Measurements from ENCODE around the gene MBOAT2.

MBOAT2 gene

DNA sequence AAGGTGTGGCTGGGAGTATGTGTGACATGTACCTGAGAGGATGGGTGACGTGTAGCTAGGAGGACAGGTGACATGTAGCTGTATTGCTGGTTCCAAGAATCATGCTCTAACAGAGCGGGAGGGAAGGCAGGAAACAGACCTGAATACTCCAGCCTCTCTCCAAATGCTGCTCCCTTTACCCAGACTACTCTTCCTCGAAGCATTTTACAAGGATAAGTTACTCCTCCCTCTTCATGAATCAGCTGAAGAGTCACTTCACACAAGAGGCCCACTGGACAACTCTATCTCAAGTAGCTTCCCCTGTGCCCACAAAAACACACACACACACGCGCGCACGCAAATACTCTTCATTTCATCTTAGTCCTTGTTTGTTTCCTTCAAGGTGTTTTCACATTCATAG, 113.5 kb downstream of the MBOAT2 start:
- no peak for DNase-seq

DNA sequence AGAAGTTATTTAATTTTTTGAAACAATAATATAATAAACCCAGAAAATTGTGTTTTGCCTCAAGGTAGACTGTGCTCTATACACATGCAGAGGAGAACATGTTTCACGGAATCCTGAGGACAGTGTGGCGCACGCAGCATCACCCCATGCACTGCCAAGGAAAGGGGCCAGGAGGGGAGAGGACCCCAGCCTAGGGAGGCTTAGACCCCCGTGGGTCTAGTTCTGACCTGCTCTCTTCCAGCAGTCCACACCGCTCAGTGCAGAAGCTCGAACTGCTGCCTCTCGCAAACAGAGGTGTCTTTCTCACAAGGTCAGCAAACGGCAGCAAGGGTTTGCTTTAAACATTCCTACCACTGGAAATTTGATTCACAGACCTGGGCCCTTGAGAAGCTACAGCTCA, 114.5 kb downstream of the MBOAT2 start:
- no peak for DNase-seq

DNA sequence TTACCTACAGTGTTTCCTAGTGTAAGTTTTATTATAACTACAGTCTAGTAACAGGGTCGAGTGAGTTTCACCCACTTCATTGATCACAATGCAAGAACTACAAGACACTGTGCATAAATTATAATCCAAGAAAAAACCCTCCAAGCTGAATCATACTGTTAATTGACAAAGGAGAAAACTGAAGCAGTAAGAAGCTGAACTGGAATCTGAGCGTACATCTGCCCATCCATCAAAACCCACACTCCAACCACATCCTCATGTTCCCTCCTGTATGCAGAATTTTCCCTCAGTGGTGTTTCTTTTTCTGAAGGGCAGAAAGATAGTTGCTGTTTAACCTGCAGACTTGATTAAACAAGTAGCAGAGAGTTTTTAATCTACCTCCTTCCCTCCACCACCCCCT, 116.6 kb downstream of the MBOAT2 start:
- no peak for DNase-seq

DNA sequence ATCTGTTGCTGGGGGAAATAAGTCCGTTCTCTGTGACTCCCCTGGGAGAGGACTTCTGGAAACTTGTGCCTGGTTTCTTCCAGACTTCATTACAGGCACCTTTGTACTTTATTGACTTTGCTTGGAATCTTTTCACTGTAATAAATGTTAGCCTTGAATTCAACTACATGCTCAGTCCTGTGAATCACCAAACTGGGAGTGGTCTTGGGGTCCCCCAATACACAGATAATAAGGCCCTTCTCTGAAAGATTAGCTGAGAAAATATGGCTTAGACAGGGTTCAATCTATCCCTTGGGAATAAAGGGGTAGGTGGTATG, 117.3 kb downstream of the MBOAT2 start:
- no peak for DNase-seq

DNA sequence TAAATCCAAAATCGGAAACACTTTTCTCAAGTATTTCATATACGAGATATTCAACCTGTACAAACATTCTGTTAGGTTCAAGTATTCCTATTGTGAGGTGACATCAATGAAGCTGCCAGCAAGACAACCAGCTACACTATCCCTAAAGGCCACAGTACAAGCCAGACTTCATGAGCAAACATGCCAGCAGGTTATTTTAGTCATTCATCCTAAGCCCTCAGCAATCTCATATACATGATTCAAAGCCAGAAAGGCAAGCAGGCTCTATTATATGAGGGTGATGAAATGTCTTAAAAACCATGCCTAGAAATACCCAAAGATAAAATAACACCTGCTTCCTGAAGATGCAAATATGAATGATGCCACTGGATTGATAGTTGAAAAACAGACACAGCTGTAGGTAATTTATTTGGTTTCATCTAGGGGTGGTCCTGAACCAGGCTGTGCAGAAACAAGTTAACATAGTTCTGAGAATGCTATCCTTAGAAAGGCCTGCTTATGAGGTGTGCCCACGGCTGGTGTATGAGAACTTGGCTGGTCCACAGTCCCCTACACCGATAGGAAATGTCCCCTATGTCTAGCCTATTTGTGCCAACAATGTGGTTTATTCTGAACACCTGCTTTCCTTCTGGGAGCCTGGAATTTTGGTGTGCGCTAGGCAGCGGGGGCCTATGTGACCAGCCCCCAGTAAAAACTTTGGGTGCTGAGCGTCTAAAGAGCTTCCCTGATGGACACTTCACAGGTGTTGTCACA, 117.9 kb downstream of the MBOAT2 start:
- no peak for DNase-seq

DNA sequence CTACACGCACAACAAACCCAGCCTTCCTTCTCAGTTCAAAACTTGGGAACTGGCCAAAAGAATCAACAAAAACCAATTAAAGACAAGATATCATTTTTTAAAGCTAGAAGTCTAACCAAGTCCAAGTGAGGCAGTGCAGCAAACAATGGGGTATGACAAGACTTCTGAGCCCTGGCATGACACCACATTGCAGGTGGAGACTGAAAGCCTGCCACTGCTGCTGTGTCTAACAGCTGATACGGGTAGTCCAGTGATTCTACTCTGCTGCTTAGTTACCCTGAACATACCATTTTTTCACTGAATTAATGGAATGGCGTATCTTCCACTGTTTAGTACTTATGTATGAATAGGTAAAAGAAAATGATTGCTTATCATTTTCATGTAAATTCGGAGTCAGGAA, 118.7 kb downstream of the MBOAT2 start:
- DNase-seq: no peak

DNA sequence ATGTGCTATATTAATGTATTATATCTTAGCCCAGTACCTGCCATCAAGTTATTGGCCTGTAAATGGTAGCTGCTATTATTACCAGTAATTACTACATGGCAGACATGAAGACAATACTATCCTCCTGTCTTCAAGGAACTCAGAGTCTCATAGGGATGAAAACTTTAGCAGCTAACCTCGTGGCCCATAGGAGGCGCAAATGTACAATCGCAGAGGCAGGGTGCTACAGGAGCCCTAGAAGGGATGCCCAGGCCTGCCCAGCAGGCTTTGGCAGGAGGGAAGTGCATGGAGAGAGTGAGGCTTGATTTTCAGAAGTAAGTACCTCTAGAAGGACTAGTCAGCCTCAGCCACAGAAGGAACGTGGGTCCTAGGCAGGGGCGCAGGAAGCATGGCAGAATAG, 121.4 kb downstream of the MBOAT2 start:
- no peak for DNase-seq

DNA sequence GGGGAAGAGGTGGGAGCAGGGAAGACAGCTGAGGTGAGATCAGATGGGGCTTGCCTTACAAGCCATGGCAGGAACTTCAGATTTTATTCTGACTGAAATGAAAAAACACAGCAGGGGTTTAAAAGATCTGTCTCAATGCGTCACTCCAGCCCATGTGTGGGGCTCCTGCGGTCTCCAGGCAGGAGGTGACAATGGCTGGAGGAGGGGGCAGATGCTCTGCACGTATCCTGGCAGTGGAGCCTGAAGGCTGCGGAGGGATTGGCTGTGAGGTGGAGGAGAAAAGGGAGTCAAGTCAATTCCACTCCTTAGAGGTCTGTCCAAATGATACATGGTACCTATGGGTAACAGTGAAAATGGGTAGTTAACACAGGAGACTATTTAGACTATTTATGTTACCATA, 125.6 kb downstream of the MBOAT2 start:
- DNase-seq: no peak

DNA sequence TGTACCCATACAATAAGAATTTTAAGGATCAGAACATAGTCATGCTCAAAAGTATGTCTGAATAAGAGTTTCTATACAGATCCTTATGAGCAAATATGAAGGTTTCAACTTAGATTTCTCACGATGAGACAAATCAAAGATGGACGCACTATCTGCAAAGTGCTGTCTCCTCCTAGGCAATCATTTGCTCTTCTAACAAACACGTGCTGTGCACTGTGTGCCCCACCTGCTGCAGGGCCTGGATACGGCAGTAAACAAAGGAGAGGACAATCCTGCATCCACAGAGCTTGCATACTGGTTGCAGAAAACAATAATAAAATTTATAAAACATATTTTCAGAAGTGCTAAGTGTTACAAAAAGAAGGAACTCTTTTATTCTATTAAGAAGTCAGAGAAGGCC, 126.2 kb downstream of the MBOAT2 start:
- DNase-seq: no peak

DNA sequence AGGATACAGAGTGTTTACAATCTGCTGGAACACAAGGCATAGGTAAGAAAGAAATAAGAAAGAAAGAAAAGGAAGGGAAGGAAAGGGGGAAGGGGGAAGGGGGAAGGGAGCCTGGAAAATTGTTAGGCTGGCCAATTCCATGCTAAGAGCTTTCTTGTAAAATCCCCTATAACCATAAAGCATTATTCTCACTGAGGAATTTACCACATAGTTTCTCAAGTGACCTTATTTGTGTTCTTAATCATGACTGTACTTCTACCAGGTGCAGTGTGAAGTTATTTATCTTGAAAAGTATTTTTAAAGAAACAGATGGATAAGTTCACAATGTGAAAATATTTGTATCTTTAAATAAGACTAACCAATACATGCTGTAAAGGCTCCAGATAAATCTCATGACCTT, 126.9 kb downstream of the MBOAT2 start:
- no peak for DNase-seq

DNA sequence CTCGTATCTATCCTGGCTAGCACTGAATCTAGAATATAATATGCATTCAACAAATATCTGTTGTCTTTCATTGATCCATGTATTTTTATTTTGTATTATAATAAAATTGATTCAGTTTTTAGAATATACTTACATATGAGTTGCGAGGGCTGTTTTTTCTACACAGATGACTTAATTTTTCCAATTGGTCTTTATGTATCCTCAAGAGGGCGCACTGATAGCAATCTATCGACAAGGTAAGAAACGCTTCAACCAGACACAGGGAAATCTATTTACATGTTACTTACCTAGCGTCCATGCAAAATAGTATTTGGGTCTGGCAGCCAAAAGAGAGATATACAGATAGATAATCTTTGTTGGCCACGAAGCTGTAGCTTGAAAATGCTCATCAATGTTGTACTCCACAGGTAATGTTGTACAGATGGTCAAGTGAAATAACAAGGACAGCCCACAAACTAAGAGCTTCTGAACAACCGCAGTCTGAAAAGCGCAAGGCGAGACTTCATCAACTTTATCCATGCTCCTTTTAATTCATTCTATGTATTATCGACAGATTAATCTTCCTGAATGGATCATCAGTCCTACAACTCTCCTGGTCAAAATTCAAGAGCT, 130.6 kb downstream of the MBOAT2 start:
- DNase-seq: no peak

DNA sequence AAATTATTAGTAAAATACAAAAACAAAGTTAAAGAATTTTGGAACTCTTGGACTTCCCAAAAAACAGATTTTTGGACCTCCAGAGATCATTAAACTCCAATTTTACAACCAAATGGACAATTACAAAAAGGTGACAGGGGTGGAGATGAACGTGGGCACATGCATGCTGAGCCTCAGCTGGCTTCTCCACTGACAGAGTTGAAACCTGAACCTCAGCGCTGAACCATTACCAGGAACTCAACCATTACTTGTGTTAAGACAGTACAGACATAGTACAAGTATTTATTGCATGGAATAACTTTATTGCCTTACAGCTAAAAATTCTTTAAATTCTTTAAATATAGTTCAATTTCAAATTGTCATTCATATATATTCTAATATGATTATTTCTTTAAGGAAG, 133.0 kb downstream of the MBOAT2 start:
- DNase-seq: no peak

DNA sequence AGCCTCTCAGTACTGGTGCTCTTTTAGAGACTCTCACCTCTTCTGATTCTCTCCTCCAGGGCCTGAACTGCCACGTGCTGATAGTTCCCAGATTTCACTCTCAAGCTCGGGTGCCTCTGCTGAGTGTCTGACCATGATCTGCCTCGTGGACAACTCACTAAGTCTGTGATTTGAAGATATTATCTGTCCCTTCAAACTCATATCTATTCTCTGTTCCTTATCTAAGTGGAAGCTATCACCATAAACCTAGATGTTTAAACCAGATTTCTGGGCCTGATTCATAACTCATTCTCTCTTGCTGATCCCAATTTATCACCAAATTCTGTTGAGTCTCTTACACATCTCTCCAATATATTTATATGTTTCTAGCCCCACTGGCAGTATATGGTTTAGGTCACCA, 136.1 kb downstream of the MBOAT2 start:
- no peak for DNase-seq

DNA sequence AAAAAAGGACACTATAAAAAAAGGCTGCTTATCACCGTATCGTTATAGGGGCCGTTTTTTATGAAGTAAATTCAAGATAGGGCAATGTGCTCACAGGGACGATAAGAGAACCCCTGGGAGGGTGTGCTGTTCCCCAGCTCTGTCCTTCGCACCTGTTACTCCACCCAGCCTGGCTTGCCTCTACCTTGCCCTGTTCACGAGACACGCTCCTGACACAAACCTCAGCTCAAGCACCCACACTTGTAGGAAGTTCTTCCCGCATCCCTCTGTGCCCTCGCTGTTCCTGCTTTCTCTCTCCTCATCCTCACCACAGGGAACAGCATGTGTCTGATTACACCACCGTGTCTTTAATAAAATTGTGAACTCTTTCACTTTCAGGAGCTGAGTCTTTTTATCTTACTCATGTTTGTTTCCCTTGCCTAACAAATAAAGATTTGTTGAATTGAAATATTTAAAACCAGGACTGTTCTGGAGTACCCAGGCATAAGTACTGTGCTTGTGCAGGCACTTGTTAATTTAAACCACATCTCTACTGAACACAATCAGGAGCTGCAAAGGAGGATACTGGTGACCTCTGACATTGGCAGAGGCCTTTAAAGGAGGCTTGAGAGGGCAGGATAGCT, 140.0 kb downstream of the MBOAT2 start:
- no peak for DNase-seq

DNA sequence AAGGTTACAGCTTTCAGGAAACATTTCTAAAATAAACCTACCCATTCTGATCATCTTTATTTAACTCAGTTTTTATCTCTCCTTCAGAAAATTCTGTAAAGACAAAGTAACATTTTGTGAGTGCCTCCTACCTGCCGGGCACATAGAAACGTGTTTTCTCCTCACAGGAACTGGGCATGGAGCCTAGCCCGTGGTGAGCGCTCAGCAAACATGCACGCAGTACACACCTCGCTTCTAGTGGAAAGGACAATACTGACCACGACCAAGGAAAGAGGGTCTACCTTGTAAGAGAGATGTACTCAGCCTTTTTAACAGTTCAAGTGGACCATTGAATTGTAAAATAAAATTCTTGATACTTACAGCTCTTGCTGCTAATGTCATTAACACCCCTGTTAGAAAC, 141.3 kb downstream of the MBOAT2 start:
- DNase-seq: no peak

DNA sequence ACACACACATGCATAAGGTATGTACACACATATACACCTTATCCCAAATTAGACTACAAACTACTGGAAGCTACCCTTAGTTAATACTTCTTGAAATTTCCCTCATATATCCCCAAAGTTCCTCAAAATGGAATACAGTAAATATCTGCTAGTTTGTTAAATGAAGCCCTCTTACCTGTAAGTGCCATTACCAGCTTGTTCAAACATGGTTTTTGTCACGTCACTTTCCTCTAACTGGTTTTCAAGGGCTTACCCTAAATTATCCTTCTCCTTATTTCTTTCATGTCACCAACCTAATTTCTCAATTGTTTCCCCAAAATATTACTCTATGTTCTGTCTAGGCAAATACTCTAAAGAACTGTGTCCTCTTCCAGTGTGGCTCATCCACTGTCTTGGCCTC, 141.7 kb downstream of the MBOAT2 start:
- no peak for DNase-seq

DNA sequence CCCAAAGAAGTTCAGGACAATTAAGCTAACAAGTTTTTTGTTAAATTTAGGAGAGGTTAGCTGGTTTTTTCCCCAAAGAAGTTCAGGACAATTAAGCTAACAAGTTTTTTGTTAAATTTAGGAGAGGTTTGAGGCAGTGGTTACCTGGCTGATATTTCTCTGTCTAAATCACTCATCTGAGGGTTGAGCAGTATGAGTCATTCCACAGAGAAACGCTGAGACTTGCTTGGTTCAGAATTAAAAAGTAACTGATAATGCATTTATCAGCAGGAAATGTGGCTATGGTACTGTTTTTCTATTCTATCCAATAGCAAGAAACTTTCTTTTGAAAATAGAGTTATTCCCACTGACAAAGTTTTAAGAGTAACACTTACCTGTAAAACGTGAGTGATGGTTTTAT, 143.2 kb downstream of the MBOAT2 start:
- DNase-seq: no peak

DNA sequence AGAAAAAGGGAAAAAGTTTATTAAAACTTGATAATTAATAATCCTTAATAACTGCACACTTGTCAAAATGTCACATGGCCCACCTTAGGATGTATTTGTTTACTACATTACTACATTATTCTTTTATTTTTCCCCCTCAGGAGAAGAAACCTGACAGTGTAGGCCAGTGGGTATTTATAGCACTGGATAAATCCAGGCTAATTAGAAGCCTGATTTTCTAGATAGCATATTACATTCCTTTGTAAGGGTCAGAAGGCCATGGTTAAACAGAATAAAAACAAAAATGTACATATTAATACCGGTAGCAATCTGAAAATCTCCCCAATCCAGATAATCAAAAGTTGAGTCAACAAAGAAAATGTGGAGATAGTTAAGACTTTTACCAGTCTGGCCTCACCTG, 144.6 kb downstream of the MBOAT2 start:
- DNase-seq: no peak

DNA sequence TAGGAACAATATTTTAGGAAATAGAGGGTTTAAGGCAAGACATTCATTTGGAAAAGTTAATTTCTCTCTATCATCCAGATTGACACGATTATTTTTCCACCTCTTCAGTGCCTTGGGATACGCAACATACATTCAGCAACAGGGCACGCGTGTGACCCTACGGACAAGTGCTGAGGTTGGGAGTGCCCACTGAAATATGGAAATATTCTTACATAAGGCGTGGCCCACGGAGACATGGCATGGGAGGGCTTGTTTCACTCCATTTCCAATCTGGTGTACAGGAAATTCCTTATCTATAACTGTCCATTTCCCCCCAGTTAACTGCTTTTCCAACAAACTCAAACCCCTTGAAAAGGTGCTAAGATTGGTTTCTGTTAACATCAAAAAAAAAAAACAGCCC, 145.2 kb downstream of the MBOAT2 start:
- no peak for DNase-seq

DNA sequence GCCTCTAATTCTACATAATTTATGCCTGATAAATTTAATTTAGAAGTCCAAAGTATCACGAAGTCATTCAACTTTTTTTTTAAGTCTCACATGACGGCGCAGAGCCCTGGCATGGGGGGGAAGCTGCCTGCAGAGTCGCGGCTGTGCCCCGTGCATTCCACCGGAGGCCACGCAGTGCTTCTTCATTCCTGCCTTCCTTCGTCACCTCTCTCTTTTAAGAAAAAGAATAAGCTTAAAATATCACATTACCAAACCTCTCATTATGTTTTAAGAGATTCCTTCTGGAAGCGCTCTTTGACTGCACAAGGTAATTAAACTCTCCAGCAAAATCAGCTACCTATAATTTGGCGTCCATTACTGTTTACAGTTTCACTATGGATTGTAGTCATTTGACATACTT, 145.8 kb downstream of the MBOAT2 start:
- no peak for DNase-seq

DNA sequence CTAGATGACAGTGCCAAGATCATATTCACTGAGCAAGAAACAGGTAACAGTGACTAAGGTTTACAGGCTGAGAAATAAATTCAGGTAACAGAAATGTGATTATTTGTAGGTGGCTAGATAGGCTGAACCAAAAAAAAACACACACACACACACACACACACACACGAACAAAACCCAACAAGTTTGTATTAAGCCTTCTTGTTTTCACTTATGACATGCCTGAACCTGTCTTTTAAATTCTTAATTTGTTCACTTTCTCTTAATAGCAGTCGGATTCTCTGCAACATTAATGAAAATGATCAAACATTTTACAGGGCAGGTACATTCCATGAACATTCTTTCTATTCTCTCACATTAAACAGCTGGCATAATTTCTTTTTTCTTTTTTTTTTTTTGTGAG, 147.3 kb downstream of the MBOAT2 start:
- no peak for DNase-seq

DNA sequence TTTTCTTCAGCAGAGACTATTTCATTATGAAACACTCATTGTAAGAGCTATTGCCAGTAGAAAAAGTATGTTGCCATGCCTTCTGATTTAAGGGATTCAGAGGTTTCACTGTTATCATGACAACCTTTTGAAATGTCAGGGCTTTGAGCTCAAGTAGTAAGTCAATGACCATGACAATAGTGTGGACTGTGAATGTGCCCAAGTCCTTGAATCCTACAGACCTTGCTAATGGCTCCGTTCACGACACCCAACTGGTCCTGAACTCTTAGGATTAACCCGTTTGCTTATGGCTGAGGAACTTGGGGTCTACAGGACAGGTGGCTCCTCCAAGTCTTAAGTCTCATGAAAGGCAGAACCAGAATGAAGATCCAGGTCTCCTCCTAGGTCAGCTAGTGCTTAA, 148.5 kb downstream of the MBOAT2 start:
- DNase-seq: no peak

DNA sequence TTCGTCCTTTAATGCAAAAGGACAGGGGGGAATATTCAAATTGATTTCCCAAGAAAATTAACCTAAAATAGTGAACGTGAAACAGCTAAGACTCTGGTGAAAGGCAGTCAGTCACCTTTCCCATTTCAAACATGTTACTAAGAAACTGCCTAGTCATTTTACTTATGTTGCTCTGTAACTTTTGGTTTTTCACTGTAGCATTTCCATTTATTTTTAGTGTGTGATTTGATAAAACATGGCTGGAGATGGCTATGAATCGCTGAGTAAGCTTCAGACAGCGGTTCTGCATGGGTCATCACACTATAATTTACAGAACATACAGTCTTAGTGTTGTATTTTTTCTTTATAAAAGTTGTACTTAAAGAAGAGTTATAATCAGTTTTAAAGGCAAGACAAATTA, 150.1 kb downstream of the MBOAT2 start:
- no peak for DNase-seq

DNA sequence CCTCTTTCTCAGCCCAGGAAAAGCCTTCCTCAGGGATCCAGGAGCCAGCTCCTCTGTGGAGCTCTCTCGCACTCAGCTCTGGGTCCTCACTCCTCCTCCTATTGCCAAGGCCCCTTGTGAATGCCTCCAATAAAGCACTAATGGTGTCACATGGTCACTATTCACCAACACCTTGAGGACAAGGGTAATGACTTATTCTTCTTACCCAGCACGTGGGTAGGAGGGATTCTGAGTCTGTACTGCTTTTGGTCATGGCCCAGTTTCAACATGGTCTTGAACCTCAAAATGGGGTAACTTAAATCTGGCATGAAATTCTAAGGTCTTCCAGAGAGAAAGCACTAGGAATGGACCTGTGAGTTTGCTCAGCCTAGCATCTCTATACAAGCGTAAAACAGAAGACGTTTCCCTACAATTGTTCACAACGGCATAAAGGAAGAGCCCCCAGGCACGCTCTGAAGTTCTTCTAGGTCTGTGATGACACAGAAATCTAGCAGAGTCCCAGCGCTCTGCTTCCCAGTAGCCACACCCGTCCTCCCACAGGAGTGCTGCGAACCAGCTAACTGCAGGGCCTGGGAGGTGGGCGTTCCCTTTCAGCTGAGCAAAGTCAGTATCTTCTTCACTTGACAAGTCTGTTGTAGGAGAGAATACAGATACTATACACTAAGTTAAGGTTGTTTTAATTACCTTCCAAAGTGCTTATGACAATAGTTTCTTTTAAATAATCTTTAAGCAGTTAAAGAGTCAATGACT, 151.5 kb downstream of the MBOAT2 start:
- DNase-seq: no peak
